ENCODE results near the gene CRYGA. TPM values are rescaled to one million over a fixed set of nuclear protein-coding genes. Genes with fewer than 3 reads are reported as not detected.
A peak's percentile ranks its signal among the peaks of the same experiment; 100 is the strongest.
"Not testable (repeated sequence)": the region's sequence is repeated elsewhere in the genome, so short reads cannot be mapped to it uniquely, and the experiment has no call there.

CRYGA gene
- total RNA-seq, 5 donors from 2014 or later (not counting 1 experiment from before 2014, with no cell fraction given): not detected

- no peaks in the 10 kb centered on the region for H3K36me3 Mint-ChIP-seq
- no peak overlapping the region for H3K27ac Mint-ChIP-seq
- Histone ChIP-seq H3K36me3 (ENCODE audit: control insufficient read depth in 2 of 2, extremely low read depth in 1 of 2, insufficient read depth in 1 of 2, low read length in 1 of 2) (no peaks in the 10 kb centered on the region), H3K27ac (ENCODE audit: low read length) (no peak overlapping the region), H3K4me1 (ENCODE audit: control insufficient read depth in 1 of 2, extremely low read depth in 1 of 2, insufficient read depth in 2 of 2, low read length in 2 of 2) (peaks cover 6 to 10% of the 10 kb centered on the region in 2 experiments), H3K27me3 (replicated peaks in 1 of 2; ENCODE audit: control insufficient read depth in 2 of 2, extremely low read depth in 1 of 2, insufficient read depth in 2 of 2, low read length in 1 of 2) (peaks cover 0 to 2% of the 10 kb centered on the region in 2 experiments), H3K9me3 (no peaks in the 10 kb centered on the region), H3K4me3 (ENCODE audit: control insufficient read depth in 1 of 2, extremely low read depth in 1 of 2, low read length in 1 of 2) (no peak overlapping the region)
- WGBS (ENCODE audit: insufficient coverage): 90% methylated on average over 18 of the region's 18 CpGs
- H3K4me3 Mint-ChIP-seq: no peak overlapping the region
- ATAC-seq (replicated peaks in 1 of 4): no peak
- POLR2A ChIA-PET: no interaction called here
- peaks cover 0 to 2% (median 0%) of the 10 kb centered on the region in 3 donors for H3K9me3 Mint-ChIP-seq
- DNase-seq: no peak
- no peaks in the 10 kb centered on the region for H3K27me3 Mint-ChIP-seq
- CTCF ChIA-PET: no interaction called here
- peaks cover 5 to 10% (median 10%) of the 10 kb centered on the region in 3 donors for H3K4me1 Mint-ChIP-seq
Observed at GRCh38 chr2:208139447-208139846, 23.9 kb downstream of the CRYGA start.

GRCh38 chr2:208138334-208138733, 25.1 kb downstream of the CRYGA start:
- H3K4me3 Mint-ChIP-seq; H3K27ac Mint-ChIP-seq; H3K9me3 ChIP-seq; H3K4me3 ChIP-seq (ENCODE audit: control insufficient read depth in 1 of 2, extremely low read depth in 1 of 2, low read length in 1 of 2); H3K36me3 ChIP-seq (ENCODE audit: control insufficient read depth in 2 of 2, extremely low read depth in 1 of 2, insufficient read depth in 1 of 2, low read length in 1 of 2); DNase-seq; ATAC-seq (replicated peaks in 1 of 4); H3K36me3 Mint-ChIP-seq; POLR2A ChIA-PET; H3K27ac ChIP-seq (ENCODE audit: low read length); H3K27me3 ChIP-seq (replicated peaks in 1 of 2; ENCODE audit: control insufficient read depth in 2 of 2, extremely low read depth in 1 of 2, insufficient read depth in 2 of 2, low read length in 1 of 2); H3K9me3 Mint-ChIP-seq; H3K27me3 Mint-ChIP-seq: not testable (repeated sequence)
- peaks cover 6 to 10% of the 10 kb centered on the region in 2 experiments for H3K4me1 ChIP-seq (ENCODE audit: control insufficient read depth in 1 of 2, extremely low read depth in 1 of 2, insufficient read depth in 2 of 2, low read length in 2 of 2)
- peaks cover 5 to 10% (median 10%) of the 10 kb centered on the region in 3 donors for H3K4me1 Mint-ChIP-seq
- CTCF ChIA-PET: interaction anchor here in 1 of 2 donors (0.7 kb wide), 1 partner anchor 11 kb away, joined by 4 read pairs; no protein-coding TSS in a partner anchor
- WGBS (ENCODE audit: insufficient coverage): no CpG with 5 or more reads among the region's 7 CpGs

- Mint-ChIP-seq H3K4me1 (peaks cover 5 to 10% (median 10%) of the 10 kb centered on the region in 3 donors), H3K9me3 (peaks cover 0 to 2% (median 0%) of the 10 kb centered on the region in 3 donors), H3K36me3 (no peaks in the 10 kb centered on the region), H3K27me3 (no peaks in the 10 kb centered on the region), H3K4me3 (no peak overlapping the region), H3K27ac (no peak overlapping the region)
- H3K27me3 ChIP-seq (replicated peaks in 1 of 2; ENCODE audit: control insufficient read depth in 2 of 2, extremely low read depth in 1 of 2, insufficient read depth in 2 of 2, low read length in 1 of 2): peaks cover 0 to 2% of the 10 kb centered on the region in 2 experiments
- H3K9me3 ChIP-seq: no peaks in the 10 kb centered on the region
- ATAC-seq (replicated peaks in 1 of 4) (no peak), DNase-seq (no peak)
- 83% methylated on average over 2 of the region's 2 CpGs for WGBS (ENCODE audit: insufficient coverage)
- H3K4me3 ChIP-seq (ENCODE audit: control insufficient read depth in 1 of 2, extremely low read depth in 1 of 2, low read length in 1 of 2): no peak overlapping the region
- no peaks in the 10 kb centered on the region for H3K36me3 ChIP-seq (ENCODE audit: control insufficient read depth in 2 of 2, extremely low read depth in 1 of 2, insufficient read depth in 1 of 2, low read length in 1 of 2)
- ChIA-PET POLR2A (no interaction called here), CTCF (no interaction called here)
- H3K27ac ChIP-seq (ENCODE audit: low read length): no peak overlapping the region
- H3K4me1 ChIP-seq (ENCODE audit: control insufficient read depth in 1 of 2, extremely low read depth in 1 of 2, insufficient read depth in 2 of 2, low read length in 2 of 2): peaks cover 6 to 10% of the 10 kb centered on the region in 2 experiments
Observed at GRCh38 chr2:208136716-208137094, 26.7 kb downstream of the CRYGA start.

GRCh38 chr2:208135794-208136715, 27.3 kb downstream of the CRYGA start:
- CTCF ChIA-PET: no interaction called here
- 91% methylated on average over 7 of the region's 11 CpGs for WGBS (ENCODE audit: insufficient coverage)

GRCh38 chr2:208134928-208135586, 28.3 kb downstream of the CRYGA start:
- peak in 1 of 35 experiments; percentile 3 for DNase-seq
- ATAC-seq (replicated peaks in 1 of 4): peak in 2 of 4 experiments; percentile 28 to 60
- H3K4me3 Mint-ChIP-seq: no peak overlapping the region
- Histone ChIP-seq H3K9me3 (no peaks in the 10 kb centered on the region), H3K4me3 (ENCODE audit: control insufficient read depth in 1 of 2, extremely low read depth in 1 of 2, low read length in 1 of 2) (no peak overlapping the region), H3K27me3 (replicated peaks in 1 of 2; ENCODE audit: control insufficient read depth in 2 of 2, extremely low read depth in 1 of 2, insufficient read depth in 2 of 2, low read length in 1 of 2) (peaks cover 0 to 2% of the 10 kb centered on the region in 2 experiments), H3K27ac (ENCODE audit: low read length) (no peak overlapping the region), H3K4me1 (ENCODE audit: control insufficient read depth in 1 of 2, extremely low read depth in 1 of 2, insufficient read depth in 2 of 2, low read length in 2 of 2) (peaks cover 6 to 10% of the 10 kb centered on the region in 2 experiments), H3K36me3 (ENCODE audit: control insufficient read depth in 2 of 2, extremely low read depth in 1 of 2, insufficient read depth in 1 of 2, low read length in 1 of 2) (no peaks in the 10 kb centered on the region)
- POLR2A ChIA-PET: no interaction called here
- H3K27me3 Mint-ChIP-seq: no peaks in the 10 kb centered on the region
- no peak overlapping the region for H3K27ac Mint-ChIP-seq
- peaks cover 5 to 10% (median 10%) of the 10 kb centered on the region in 3 donors for H3K4me1 Mint-ChIP-seq
- WGBS (ENCODE audit: insufficient coverage): 0% methylated on average over 1 of the region's 8 CpGs
- no peaks in the 10 kb centered on the region for H3K36me3 Mint-ChIP-seq
- CTCF ChIA-PET: no interaction called here
- peaks cover 0 to 2% (median 0%) of the 10 kb centered on the region in 3 donors for H3K9me3 Mint-ChIP-seq

More at GRCh38 chr2:208135794-208136715, 27.3 kb downstream of the CRYGA start:
- ATAC-seq (replicated peaks in 1 of 4) (no peak), DNase-seq (no peak)
- H3K27ac ChIP-seq (ENCODE audit: low read length): no peak overlapping the region
- no peak overlapping the region for H3K27ac Mint-ChIP-seq
- peaks cover 6 to 10% of the 10 kb centered on the region in 2 experiments for H3K4me1 ChIP-seq (ENCODE audit: control insufficient read depth in 1 of 2, extremely low read depth in 1 of 2, insufficient read depth in 2 of 2, low read length in 2 of 2)
- no peak overlapping the region for H3K4me3 Mint-ChIP-seq
- H3K4me3 ChIP-seq (ENCODE audit: control insufficient read depth in 1 of 2, extremely low read depth in 1 of 2, low read length in 1 of 2): no peak overlapping the region
- POLR2A ChIA-PET: interaction anchor here (0.6 kb wide), 2 partner anchors 603 to 1671 kb away, joined by 3 read pairs; no protein-coding TSS in a partner anchor
- peaks cover 5 to 10% (median 10%) of the 10 kb centered on the region in 3 donors for H3K4me1 Mint-ChIP-seq
- no peaks in the 10 kb centered on the region for H3K9me3 ChIP-seq
- peaks cover 0 to 2% (median 0%) of the 10 kb centered on the region in 3 donors for H3K9me3 Mint-ChIP-seq
- H3K36me3 Mint-ChIP-seq: no peaks in the 10 kb centered on the region
- H3K36me3 ChIP-seq (ENCODE audit: control insufficient read depth in 2 of 2, extremely low read depth in 1 of 2, insufficient read depth in 1 of 2, low read length in 1 of 2): no peaks in the 10 kb centered on the region
- H3K27me3 ChIP-seq (replicated peaks in 1 of 2; ENCODE audit: control insufficient read depth in 2 of 2, extremely low read depth in 1 of 2, insufficient read depth in 2 of 2, low read length in 1 of 2): peaks cover 0 to 2% of the 10 kb centered on the region in 2 experiments
- H3K27me3 Mint-ChIP-seq: no peaks in the 10 kb centered on the region

GRCh38 chr2:208130712-208131110, 32.7 kb downstream of the CRYGA start:
- no peaks in the 10 kb centered on the region for H3K36me3 Mint-ChIP-seq
- peaks cover 5 to 10% (median 10%) of the 10 kb centered on the region in 3 donors for H3K4me1 Mint-ChIP-seq
- no peak overlapping the region for H3K27ac Mint-ChIP-seq
- no peak for DNase-seq
- no peak overlapping the region for H3K4me3 ChIP-seq (ENCODE audit: control insufficient read depth in 1 of 2, extremely low read depth in 1 of 2, low read length in 1 of 2)
- H3K9me3 ChIP-seq: no peaks in the 10 kb centered on the region
- peaks cover 0 to 8% of the 10 kb centered on the region in 2 experiments for H3K27me3 ChIP-seq (replicated peaks in 1 of 2; ENCODE audit: control insufficient read depth in 2 of 2, extremely low read depth in 1 of 2, insufficient read depth in 2 of 2, low read length in 1 of 2)
- ATAC-seq (replicated peaks in 1 of 4): no peak
- no peak overlapping the region for H3K4me3 Mint-ChIP-seq
- ChIA-PET POLR2A (no interaction called here), CTCF (no interaction called here)
- peaks cover 0 to 2% (median 0%) of the 10 kb centered on the region in 3 donors for H3K9me3 Mint-ChIP-seq
- H3K36me3 ChIP-seq (ENCODE audit: control insufficient read depth in 2 of 2, extremely low read depth in 1 of 2, insufficient read depth in 1 of 2, low read length in 1 of 2): no peaks in the 10 kb centered on the region
- peaks cover 8 to 11% of the 10 kb centered on the region in 2 donors for H3K27me3 Mint-ChIP-seq
- no peak overlapping the region for H3K27ac ChIP-seq (ENCODE audit: low read length)
- peaks cover 6 to 10% of the 10 kb centered on the region in 2 experiments for H3K4me1 ChIP-seq (ENCODE audit: control insufficient read depth in 1 of 2, extremely low read depth in 1 of 2, insufficient read depth in 2 of 2, low read length in 2 of 2)
- WGBS (ENCODE audit: insufficient coverage): 97% methylated on average over 3 of the region's 6 CpGs
